K562 (cell line): Measurements from ENCODE around the gene EXTL1. TPM values are rescaled to one million over a fixed set of nuclear protein-coding genes. Genes with fewer than 3 reads are reported as not detected.
A peak's percentile ranks its signal among the peaks of the same experiment; 100 is the strongest.

ENCODE experiments used
- ARID3B ChIP-seq: fragments of 250-450 bp; sonication (Bioruptor Pico); IDR thresholded peaks from 2 replicates; pipeline ENCODE4 v1.4.0; 2020; ENCODE audit warnings: borderline replicate concordance
- CTCF ChIP-seq, 3 experiments: IDR thresholded peaks in 2 of 3; conservative IDR thresholded peaks in 1 of 3; 2 replicates each; pipeline ENCODE4 v1.5.1; 2011 to 2012; ENCODE audit warnings: low read length in 3 of 3, mild to moderate bottlenecking in 3 of 3, control low read depth in 2 of 3, improper control_type of control experiment in 1 of 3, inconsistent platforms in 1 of 3, low read depth in 1 of 3, mixed read lengths in 1 of 3, moderate library complexity in 1 of 3; ENCODE audit not compliant: insufficient read depth in 2 of 3
- GATAD2A ChIP-seq: fragments of 450-650 bp; IDR thresholded peaks from 2 replicates; pipeline ENCODE4 v1.6.1; 2017
- KDM1A ChIP-seq, 2 experiments: fragments of 450-650 bp; IDR thresholded peaks; 2 replicates each; pipeline ENCODE4 v1.6.1; 2016; ENCODE audit warnings: mild to moderate bottlenecking in 2 of 2
- NCOR1 ChIP-seq: fragments of 450-650 bp; IDR thresholded peaks from 2 replicates; pipeline ENCODE4 v1.6.1; 2016; ENCODE audit warnings: mild to moderate bottlenecking, moderate library complexity
- NFIC ChIP-seq: fragments of 450-650 bp; IDR thresholded peaks from 2 replicates; pipeline ENCODE4 v1.6.1; 2017; ENCODE audit warnings: mild to moderate bottlenecking, inconsistent platforms
- PHB2 ChIP-seq: fragments of 450-650 bp; IDR thresholded peaks from 2 replicates; pipeline ENCODE4 v1.6.1; 2017; ENCODE audit warnings: low read depth
- REST ChIP-seq, 2 experiments: fragments of 450-650 bp; formaldehyde crosslinking in 1 of 2; IDR thresholded peaks; 2 replicates each; pipeline versions ENCODE4 v1.4.0 to v1.6.1; 2014 to 2020; ENCODE audit warnings: mild to moderate bottlenecking in 2 of 2, borderline replicate concordance in 1 of 2, low read depth in 1 of 2
- SNRNP70 ChIP-seq: fragments of 200-400 bp; formaldehyde crosslinking; optimal IDR thresholded peaks from 2 replicates; pipeline ENCODE3; 2017; ENCODE audit warnings: low read depth, low read length
- ZNF384 ChIP-seq: IDR thresholded peaks from 2 replicates; pipeline ENCODE4 v1.6.1; 2012; ENCODE audit warnings: low read depth, low read length, improper control_type of control experiment
- ZNF592 ChIP-seq: fragments of 450-650 bp; IDR thresholded peaks from 2 replicates; pipeline ENCODE4 v1.6.1; 2017; ENCODE audit warnings: antibody characterized with exemption, mild to moderate bottlenecking
- polyA plus RNA-seq, 8 experiments: library from polyadenylated mRNA; depleted of rRNA in 4 of 8; stranded (reverse) in 5 of 8; unstranded in 3 of 8; fragments of >200 nt; fragmentation: Nextera tagmentation in 2 of 8; fragmentation: Illumina TruSeq in 1 of 8; extraction: Ambion mirVana in 2 of 8; extraction: Trizol in 1 of 8; gene quantifications; 2 replicates each; pipeline versions ENCODE4 v1.2.1 to v1.2.3, GENCODE V29; 2011 to 2014; ENCODE audit warnings: inconsistent platforms in 1 of 8, missing spikeins in 1 of 8
- total RNA-seq, 7 experiments: library from RNA; depleted of rRNA in 6 of 7; stranded (reverse); fragments of >200 nt in 6 of 7; fragmentation: Illumina TruSeq in 2 of 7; extraction: Trizol in 2 of 7; gene quantifications; 2 replicates each; pipeline versions ENCODE4 v1.2.1 to v1.2.3, GENCODE V29; 2011 to 2021; ENCODE audit warnings: low replicate concordance in 1 of 7

EXTL1 gene
- total and polyA plus RNA-seq, 9 of the 15 experiments (the other 6 are each of a cell fraction or from before 2014, with no cell fraction given) = 0.04 to 0.23 (median 0.08) TPM; not detected in 3

GRCh38 chr1:26009796-26010447, 11.7 kb upstream of the EXTL1 start (continued):
- TF ChIP-seq ARID3B (CRISPR knock-in tag) (no peak), GATAD2A (no peak), ZNF592 (peak; percentile 52; the same call in 1 of the 2 replicates), KDM1A (IDR thresholded peaks at IDR 0.05) (0 out of 4 replicates have a peak, but pooled peaks of 1 of the 2 experiments have one; percentile 31), CTCF (IDR thresholded peaks at IDR 0.05 in 2 of 3, conservative IDR thresholded peaks at IDR 0.05 in 1 of 3; ENCODE audit: insufficient read depth in 2 of 3, low read depth in 1 of 3, low read length in 3 of 3) (peak; percentile 57 to 69 (median 59)), SNRNP70 (no peak), REST (IDR thresholded peaks at IDR 0.05; ENCODE audit: borderline replicate concordance) (peak; percentile 52; the same call in 1 of the 2 replicates), REST (CRISPR knock-in tag; IDR thresholded peaks at IDR 0.05; ENCODE audit: low read depth) (no peak), NCOR1 (no peak), PHB2 (no peak), ZNF384 (peak; percentile 69), NFIC (0 out of 2 replicates have a peak, but pooled peaks have one; percentile 25)
